WTC11 (cell line): Measurements from ENCODE around the gene ZFYVE19. TPM values are rescaled to one million over a fixed set of nuclear protein-coding genes. Genes with fewer than 3 reads are reported as not detected.

Experiments used
- ATAC-seq: fragments of 200-7000 bp; cut with Tn5 transposase; 2 replicates; pipeline ENCODE4 v1.10.0; 2021; ENCODE audit warnings: mild to moderate bottlenecking, moderate library complexity
- CTCF ChIA-PET: fragments of 300-600 bp; sonication (Branson Sonifier 250); formaldehyde crosslinking; loops from one replicate; lab custom pipeline; 2021; ENCODE audit warnings: antibody characterized with exemption; lab: Charles Lee
- POLR2A ChIA-PET: fragments of 350-600 bp; sonication (Branson Sonifier 250); formaldehyde crosslinking; loops from one replicate; lab custom pipeline; 2021; ENCODE audit warnings: antibody characterized with exemption; lab: Charles Lee
- DNase-seq: peaks from one replicate; pipeline ENCODE4 v3.0.0; 2021; ENCODE audit warnings: low spot score
- H3K27ac Mint-ChIP-seq: 2 replicates; pipeline ENCODE4 v1.8.0; 2021; ENCODE audit warnings: mixed read lengths
- H3K27me3 Mint-ChIP-seq: 2 replicates; pipeline ENCODE4 v1.8.0; 2021; ENCODE audit warnings: low read depth, mild to moderate bottlenecking, moderate library complexity, mixed read lengths
- H3K36me3 Mint-ChIP-seq: 2 replicates; pipeline ENCODE4 v1.8.0; 2021; ENCODE audit warnings: mixed read lengths
- H3K4me1 Mint-ChIP-seq: 2 replicates; pipeline ENCODE4 v1.8.0; 2022; ENCODE audit warnings: mixed read lengths
- H3K4me3 Mint-ChIP-seq: 2 replicates; pipeline ENCODE4 v1.8.0; 2021; ENCODE audit warnings: mild to moderate bottlenecking, moderate library complexity, mixed read lengths
- H3K9me3 Mint-ChIP-seq: 2 replicates; pipeline ENCODE4 v1.8.0; 2021; ENCODE audit warnings: mixed read lengths
- ETV6 ChIP-seq: sonication (generic); formaldehyde crosslinking; IDR thresholded peaks from 2 replicates; pipeline ENCODE4 v1.8.1; 2022; ENCODE audit warnings: mild to moderate bottlenecking, missing genetic modification reagents
- FOXK1 ChIP-seq: sonication (generic); formaldehyde crosslinking; IDR thresholded peaks from 2 replicates; pipeline ENCODE4 v1.8.0; 2022; ENCODE audit warnings: mild to moderate bottlenecking, moderate library complexity, missing genetic modification reagents
- GABPB1 ChIP-seq: sonication (generic); formaldehyde crosslinking; IDR thresholded peaks from 2 replicates; pipeline ENCODE4 v1.8.1; 2023; ENCODE audit warnings: mild to moderate bottlenecking, missing genetic modification reagents
- IRF2 ChIP-seq: sonication (generic); formaldehyde crosslinking; IDR thresholded peaks from 2 replicates; pipeline ENCODE4 v1.8.0; 2022; ENCODE audit warnings: low read depth, missing genetic modification reagents, borderline replicate concordance
- JAZF1 ChIP-seq: fragments of 250-450 bp; sonication (Bioruptor Pico); IDR thresholded peaks from 2 replicates; pipeline ENCODE4 v1.9.0; 2021; ENCODE audit warnings: moderate library complexity, mild to moderate bottlenecking, inconsistent platforms
- JUN ChIP-seq: sonication (generic); formaldehyde crosslinking; IDR thresholded peaks from 2 replicates; pipeline ENCODE4 v1.8.0; 2023; ENCODE audit warnings: mild to moderate bottlenecking, missing genetic modification reagents
- MYBL2 ChIP-seq: sonication (generic); formaldehyde crosslinking; IDR thresholded peaks from 2 replicates; pipeline ENCODE4 v1.8.1; 2023; ENCODE audit warnings: mild to moderate bottlenecking, moderate library complexity, missing genetic modification reagents
- NFATC4 ChIP-seq: fragments of 250-450 bp; sonication (Bioruptor Pico); IDR thresholded peaks from 2 replicates; pipeline ENCODE4 v1.9.0; 2021; ENCODE audit warnings: mild to moderate bottlenecking
- NFE2L1 ChIP-seq: sonication (generic); formaldehyde crosslinking; IDR thresholded peaks from 2 replicates; pipeline ENCODE4 v1.8.1; 2023; ENCODE audit warnings: missing genetic modification reagents
- NR1H2 ChIP-seq: sonication (generic); formaldehyde crosslinking; IDR thresholded peaks from 2 replicates; pipeline ENCODE4 v1.9.0; 2021; ENCODE audit warnings: mild to moderate bottlenecking, moderate library complexity, missing genetic modification reagents
- TP53 ChIP-seq: sonication (generic); formaldehyde crosslinking; IDR thresholded peaks from 2 replicates; pipeline ENCODE4 v1.8.1; 2023; ENCODE audit warnings: mild to moderate bottlenecking, missing genetic modification reagents
- ZNF219 ChIP-seq: sonication (generic); formaldehyde crosslinking; IDR thresholded peaks from 2 replicates; pipeline ENCODE4 v1.8.0; 2023; ENCODE audit warnings: missing genetic modification reagents, mild to moderate bottlenecking, borderline replicate concordance
- ZNF317 ChIP-seq: sonication (generic); formaldehyde crosslinking; IDR thresholded peaks from 2 replicates; pipeline ENCODE4 v1.8.1; 2023; ENCODE audit warnings: low read depth, mild to moderate bottlenecking, moderate library complexity, missing genetic modification reagents, borderline replicate concordance
- ZNF396 ChIP-seq: fragments of 250-450 bp; sonication (Bioruptor Pico); IDR thresholded peaks from 2 replicates; pipeline ENCODE4 v1.8.0; 2021; ENCODE audit warnings: mild to moderate bottlenecking, moderate library complexity, borderline replicate concordance
- total RNA-seq: library from RNA; stranded (reverse); gene quantifications from 3 replicates; pipeline ENCODE4 v1.2.3, GENCODE V29; 2021
- TF ChIP-seq, protein P1 (sequence below): sonication (generic); formaldehyde crosslinking; IDR thresholded peaks from 2 replicates; pipeline ENCODE4 v1.8.1; 2022; ENCODE audit warnings: low read depth, mild to moderate bottlenecking, moderate library complexity, missing genetic modification reagents, borderline replicate concordance
- TF ChIP-seq, protein P2 (sequence below): fragments of 250-450 bp; sonication (Bioruptor Pico); IDR thresholded peaks from 2 replicates; pipeline ENCODE4 v2.1.2; 2022; ENCODE audit warnings: mild to moderate bottlenecking, moderate library complexity
- TF ChIP-seq, protein P3 (sequence below): sonication (generic); formaldehyde crosslinking; conservative IDR thresholded peaks from 2 replicates; pipeline ENCODE4 v1.8.1; 2022; ENCODE audit warnings: mild to moderate bottlenecking, missing genetic modification reagents
- TF ChIP-seq, protein P4 (sequence below): sonication (generic); formaldehyde crosslinking; IDR thresholded peaks from 2 replicates; pipeline ENCODE4 v1.8.1; 2023; ENCODE audit warnings: mild to moderate bottlenecking, missing genetic modification reagents
- TF ChIP-seq, protein P5 (sequence below): sonication (generic); formaldehyde crosslinking; conservative IDR thresholded peaks from 2 replicates; pipeline ENCODE4 v1.8.1; 2023; ENCODE audit warnings: mild to moderate bottlenecking, low read depth, missing genetic modification reagents, moderate library complexity
- TF ChIP-seq, protein P6 (sequence below): fragments of 250-450 bp; sonication (Bioruptor Pico); IDR thresholded peaks from 2 replicates; pipeline ENCODE4 v1.9.0; 2021; ENCODE audit warnings: mild to moderate bottlenecking
- TF ChIP-seq, protein P7 (sequence below): sonication (generic); formaldehyde crosslinking; IDR thresholded peaks from 2 replicates; pipeline ENCODE4 v1.8.0; 2022; ENCODE audit warnings: mild to moderate bottlenecking, missing genetic modification reagents

The ZFYVE19 gene
- total RNA-seq, 1 experiment from 2014 or later, result 18.9 TPM

GRCh38 chr15:40771242-40771641 is 35.6 kb upstream of the ZFYVE19 start (continued):
- TF ChIP-seq, protein P1, sequence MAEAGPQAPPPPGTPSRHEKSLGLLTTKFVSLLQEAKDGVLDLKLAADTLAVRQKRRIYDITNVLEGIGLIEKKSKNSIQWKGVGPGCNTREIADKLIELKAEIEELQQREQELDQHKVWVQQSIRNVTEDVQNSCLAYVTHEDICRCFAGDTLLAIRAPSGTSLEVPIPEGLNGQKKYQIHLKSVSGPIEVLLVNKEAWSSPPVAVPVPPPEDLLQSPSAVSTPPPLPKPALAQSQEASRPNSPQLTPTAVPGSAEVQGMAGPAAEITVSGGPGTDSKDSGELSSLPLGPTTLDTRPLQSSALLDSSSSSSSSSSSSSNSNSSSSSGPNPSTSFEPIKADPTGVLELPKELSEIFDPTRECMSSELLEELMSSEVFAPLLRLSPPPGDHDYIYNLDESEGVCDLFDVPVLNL (CRISPR knock-in tag), result no peak

DNA sequence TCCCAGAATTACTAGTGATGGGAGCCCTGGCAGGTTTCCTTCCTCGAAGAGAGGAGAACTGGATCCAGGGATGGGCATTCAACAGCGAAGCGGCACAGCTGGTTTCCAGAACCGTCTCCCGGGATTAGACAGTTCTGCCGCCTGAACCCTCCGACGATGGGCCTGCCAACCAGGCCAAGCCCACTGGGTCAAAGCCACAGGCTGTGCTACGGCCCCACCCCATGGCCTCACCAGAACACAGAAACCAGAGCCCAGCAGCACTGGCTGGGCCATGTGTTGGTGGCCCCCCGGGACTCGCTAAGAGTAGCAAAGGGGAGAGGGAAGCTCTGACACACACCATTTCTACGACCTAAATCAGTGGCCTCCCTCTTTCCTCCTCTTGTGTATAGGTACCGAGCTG is 34.9 kb upstream of the ZFYVE19 start:
- Mint-ChIP-seq H3K4me1 (peaks cover 5% of the 10 kb centered on the region), H3K27ac (no peak overlapping the region), H3K36me3 (peaks cover 16% of the 10 kb centered on the region), H3K27me3 (no peaks in the 10 kb centered on the region), H3K9me3 (no peaks in the 10 kb centered on the region), H3K4me3 (no peak overlapping the region)
- POLR2A ChIA-PET, result interaction anchor here (1.2 kb wide), 1 partner anchor 77 kb away, joined by 4 read pairs; the partner anchor contains the start of gene RAD51
- TF ChIP-seq NFATC4 (CRISPR knock-in tag) (no peak), ETV6 (CRISPR knock-in tag) (no peak), ZNF219 (CRISPR knock-in tag) (no peak), TP53 (no peak), NFE2L1 (CRISPR knock-in tag) (no peak), JAZF1 (CRISPR knock-in tag) (no peak), FOXK1 (no peak), MYBL2 (CRISPR knock-in tag) (no peak), NR1H2 (no peak)
- TF ChIP-seq, protein P2, sequence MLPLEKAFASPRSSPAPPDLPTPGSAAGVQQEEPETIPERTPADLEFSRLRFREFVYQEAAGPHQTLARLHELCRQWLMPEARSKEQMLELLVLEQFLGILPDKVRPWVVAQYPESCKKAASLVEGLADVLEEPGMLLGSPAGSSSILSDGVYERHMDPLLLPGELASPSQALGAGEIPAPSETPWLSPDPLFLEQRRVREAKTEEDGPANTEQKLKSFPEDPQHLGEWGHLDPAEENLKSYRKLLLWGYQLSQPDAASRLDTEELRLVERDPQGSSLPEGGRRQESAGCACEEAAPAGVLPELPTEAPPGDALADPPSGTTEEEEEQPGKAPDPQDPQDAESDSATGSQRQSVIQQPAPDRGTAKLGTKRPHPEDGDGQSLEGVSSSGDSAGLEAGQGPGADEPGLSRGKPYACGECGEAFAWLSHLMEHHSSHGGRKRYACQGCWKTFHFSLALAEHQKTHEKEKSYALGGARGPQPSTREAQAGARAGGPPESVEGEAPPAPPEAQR (CRISPR knock-in tag), result no peak
- TF ChIP-seq, protein P3, sequence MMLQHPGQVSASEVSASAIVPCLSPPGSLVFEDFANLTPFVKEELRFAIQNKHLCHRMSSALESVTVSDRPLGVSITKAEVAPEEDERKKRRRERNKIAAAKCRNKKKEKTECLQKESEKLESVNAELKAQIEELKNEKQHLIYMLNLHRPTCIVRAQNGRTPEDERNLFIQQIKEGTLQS (CRISPR knock-in tag), result no peak
- TF ChIP-seq, protein P4, sequence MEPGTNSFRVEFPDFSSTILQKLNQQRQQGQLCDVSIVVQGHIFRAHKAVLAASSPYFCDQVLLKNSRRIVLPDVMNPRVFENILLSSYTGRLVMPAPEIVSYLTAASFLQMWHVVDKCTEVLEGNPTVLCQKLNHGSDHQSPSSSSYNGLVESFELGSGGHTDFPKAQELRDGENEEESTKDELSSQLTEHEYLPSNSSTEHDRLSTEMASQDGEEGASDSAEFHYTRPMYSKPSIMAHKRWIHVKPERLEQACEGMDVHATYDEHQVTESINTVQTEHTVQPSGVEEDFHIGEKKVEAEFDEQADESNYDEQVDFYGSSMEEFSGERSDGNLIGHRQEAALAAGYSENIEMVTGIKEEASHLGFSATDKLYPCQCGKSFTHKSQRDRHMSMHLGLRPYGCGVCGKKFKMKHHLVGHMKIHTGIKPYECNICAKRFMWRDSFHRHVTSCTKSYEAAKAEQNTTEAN (CRISPR knock-in tag), result no peak
- TF ChIP-seq, protein P5, sequence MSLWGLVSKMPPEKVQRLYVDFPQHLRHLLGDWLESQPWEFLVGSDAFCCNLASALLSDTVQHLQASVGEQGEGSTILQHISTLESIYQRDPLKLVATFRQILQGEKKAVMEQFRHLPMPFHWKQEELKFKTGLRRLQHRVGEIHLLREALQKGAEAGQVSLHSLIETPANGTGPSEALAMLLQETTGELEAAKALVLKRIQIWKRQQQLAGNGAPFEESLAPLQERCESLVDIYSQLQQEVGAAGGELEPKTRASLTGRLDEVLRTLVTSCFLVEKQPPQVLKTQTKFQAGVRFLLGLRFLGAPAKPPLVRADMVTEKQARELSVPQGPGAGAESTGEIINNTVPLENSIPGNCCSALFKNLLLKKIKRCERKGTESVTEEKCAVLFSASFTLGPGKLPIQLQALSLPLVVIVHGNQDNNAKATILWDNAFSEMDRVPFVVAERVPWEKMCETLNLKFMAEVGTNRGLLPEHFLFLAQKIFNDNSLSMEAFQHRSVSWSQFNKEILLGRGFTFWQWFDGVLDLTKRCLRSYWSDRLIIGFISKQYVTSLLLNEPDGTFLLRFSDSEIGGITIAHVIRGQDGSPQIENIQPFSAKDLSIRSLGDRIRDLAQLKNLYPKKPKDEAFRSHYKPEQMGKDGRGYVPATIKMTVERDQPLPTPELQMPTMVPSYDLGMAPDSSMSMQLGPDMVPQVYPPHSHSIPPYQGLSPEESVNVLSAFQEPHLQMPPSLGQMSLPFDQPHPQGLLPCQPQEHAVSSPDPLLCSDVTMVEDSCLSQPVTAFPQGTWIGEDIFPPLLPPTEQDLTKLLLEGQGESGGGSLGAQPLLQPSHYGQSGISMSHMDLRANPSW (CRISPR knock-in tag), result no peak
- ATAC-seq, result no peak
- CTCF ChIA-PET, result interaction anchor here (1.1 to 1.6 kb wide), 2 partner anchors 10 to 102 kb away, joined by 3 to 4 read pairs; partner anchors contain the start of gene RHOV
- no peak for DNase-seq

GRCh38 chr15:40773496-40773895 is 33.4 kb upstream of the ZFYVE19 start:
- H3K36me3 Mint-ChIP-seq, result peaks cover 21% of the 10 kb centered on the region
- no peak overlapping the region for H3K27ac Mint-ChIP-seq
- no peaks in the 10 kb centered on the region for H3K4me1 Mint-ChIP-seq
- no peaks in the 10 kb centered on the region for H3K27me3 Mint-ChIP-seq
- CTCF ChIA-PET, result no interaction called here
- H3K4me3 Mint-ChIP-seq, result no peak overlapping the region
- POLR2A ChIA-PET, result no interaction called here
- no peak for ATAC-seq
- DNase-seq, result no peak
- H3K9me3 Mint-ChIP-seq, result no peaks in the 10 kb centered on the region
- no peak for TF ChIP-seq MYBL2 (CRISPR knock-in tag)
- TF ChIP-seq, protein P6, sequence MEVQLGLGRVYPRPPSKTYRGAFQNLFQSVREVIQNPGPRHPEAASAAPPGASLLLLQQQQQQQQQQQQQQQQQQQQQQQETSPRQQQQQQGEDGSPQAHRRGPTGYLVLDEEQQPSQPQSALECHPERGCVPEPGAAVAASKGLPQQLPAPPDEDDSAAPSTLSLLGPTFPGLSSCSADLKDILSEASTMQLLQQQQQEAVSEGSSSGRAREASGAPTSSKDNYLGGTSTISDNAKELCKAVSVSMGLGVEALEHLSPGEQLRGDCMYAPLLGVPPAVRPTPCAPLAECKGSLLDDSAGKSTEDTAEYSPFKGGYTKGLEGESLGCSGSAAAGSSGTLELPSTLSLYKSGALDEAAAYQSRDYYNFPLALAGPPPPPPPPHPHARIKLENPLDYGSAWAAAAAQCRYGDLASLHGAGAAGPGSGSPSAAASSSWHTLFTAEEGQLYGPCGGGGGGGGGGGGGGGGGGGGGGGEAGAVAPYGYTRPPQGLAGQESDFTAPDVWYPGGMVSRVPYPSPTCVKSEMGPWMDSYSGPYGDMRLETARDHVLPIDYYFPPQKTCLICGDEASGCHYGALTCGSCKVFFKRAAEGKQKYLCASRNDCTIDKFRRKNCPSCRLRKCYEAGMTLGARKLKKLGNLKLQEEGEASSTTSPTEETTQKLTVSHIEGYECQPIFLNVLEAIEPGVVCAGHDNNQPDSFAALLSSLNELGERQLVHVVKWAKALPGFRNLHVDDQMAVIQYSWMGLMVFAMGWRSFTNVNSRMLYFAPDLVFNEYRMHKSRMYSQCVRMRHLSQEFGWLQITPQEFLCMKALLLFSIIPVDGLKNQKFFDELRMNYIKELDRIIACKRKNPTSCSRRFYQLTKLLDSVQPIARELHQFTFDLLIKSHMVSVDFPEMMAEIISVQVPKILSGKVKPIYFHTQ, result no peak
- no peak for TF ChIP-seq NR1H2
- TF ChIP-seq ZNF396, result no peak
- TF ChIP-seq ZNF317 (CRISPR knock-in tag), result no peak
- TF ChIP-seq, protein P7, sequence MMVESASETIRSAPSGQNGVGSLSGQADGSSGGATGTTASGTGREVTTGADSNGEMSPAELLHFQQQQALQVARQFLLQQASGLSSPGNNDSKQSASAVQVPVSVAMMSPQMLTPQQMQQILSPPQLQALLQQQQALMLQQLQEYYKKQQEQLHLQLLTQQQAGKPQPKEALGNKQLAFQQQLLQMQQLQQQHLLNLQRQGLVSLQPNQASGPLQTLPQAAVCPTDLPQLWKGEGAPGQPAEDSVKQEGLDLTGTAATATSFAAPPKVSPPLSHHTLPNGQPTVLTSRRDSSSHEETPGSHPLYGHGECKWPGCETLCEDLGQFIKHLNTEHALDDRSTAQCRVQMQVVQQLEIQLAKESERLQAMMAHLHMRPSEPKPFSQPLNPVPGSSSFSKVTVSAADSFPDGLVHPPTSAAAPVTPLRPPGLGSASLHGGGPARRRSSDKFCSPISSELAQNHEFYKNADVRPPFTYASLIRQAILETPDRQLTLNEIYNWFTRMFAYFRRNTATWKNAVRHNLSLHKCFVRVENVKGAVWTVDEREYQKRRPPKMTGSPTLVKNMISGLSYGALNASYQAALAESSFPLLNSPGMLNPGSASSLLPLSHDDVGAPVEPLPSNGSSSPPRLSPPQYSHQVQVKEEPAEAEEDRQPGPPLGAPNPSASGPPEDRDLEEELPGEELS (CRISPR knock-in tag), result no peak
- no peak for TF ChIP-seq IRF2 (CRISPR knock-in tag)
- no peak for TF ChIP-seq JUN (CRISPR knock-in tag)
- TF ChIP-seq, protein P3 (CRISPR knock-in tag), result no peak
- no peak for TF ChIP-seq GABPB1 (CRISPR knock-in tag)
